HepG2 (cell line): ENCODE data around the gene TMPRSS11F. TPM values are rescaled to one million over a fixed set of nuclear protein-coding genes. Genes with fewer than 3 reads are reported as not detected.

Experiments used
- ATAC-seq: fragments of 200-7000 bp; cut with Tn5 transposase; 3 replicates; pipeline ENCODE4 v1.9.1; 2020; ENCODE audit warnings: mild to moderate bottlenecking, moderate library complexity
- BruUV-seq: library from RNA; stranded (reverse); fragments of 400-500 nt; replicated peaks from 2 replicates; lab custom pipeline; 2021; lab: Mats Ljungman, UMichigan
- CTCF ChIA-PET: fragments of 300-600 bp; formaldehyde crosslinking; extraction: SDS; loops from one replicate; lab custom pipeline; 2021; ENCODE audit warnings: low total read pairs, inconsistent platforms, low intra/inter-chr PET ratio; lab: Yijun Ruan, JAX
- POLR2A ChIA-PET: fragments of 350-600 bp; sonication (Branson Sonifier 250); formaldehyde crosslinking; loops from one replicate; lab custom pipeline; 2020; ENCODE audit warnings: antibody characterized with exemption, inconsistent platforms; lab: Yijun Ruan, JAX
- DNase-seq: peaks from one replicate; pipeline ENCODE4 v3.0.0-alpha.2; 2015; ENCODE audit warnings: low spot score
- FAIRE-seq: peaks from 3 replicates; lab custom pipeline; 2011; peaks lifted over from hg19 to GRCh38; lab: Jason Lieb, UNC
- H2AFZ ChIP-seq: one replicate; pipeline ENCODE4 v1.6.1; 2011; ENCODE audit warnings: low read length, inconsistent platforms
- H3K27ac ChIP-seq: fragments of 300-600 bp; 3 replicates; pipeline ENCODE4 v1.8.0; 2011; ENCODE audit warnings: mixed run types, mild to moderate bottlenecking, mixed read lengths, low read length, inconsistent platforms; ENCODE audit not compliant: insufficient read depth; ENCODE audit errors: extremely low read length
- H3K27me3 ChIP-seq, 2 experiments: fragments of 200-600 bp in 1 of 2; 2 replicates in 1 of 2; 3 replicates in 1 of 2; pipeline versions ENCODE4 v1.6.0 to v1.8.0; 2011; ENCODE audit warnings: low read length in 2 of 2, mild to moderate bottlenecking in 2 of 2, moderate library complexity in 2 of 2, inconsistent platforms in 1 of 2; ENCODE audit not compliant: insufficient read depth in 2 of 2, control insufficient read depth in 1 of 2
- H3K36me3 ChIP-seq, 2 experiments: fragments of 200-600 bp in 1 of 2; replicated peaks in 1 of 2; 2 replicates in 1 of 2; 3 replicates in 1 of 2; pipeline versions ENCODE4 v1.5.1 to v1.8.0; 2011; ENCODE audit warnings: low read length in 2 of 2, inconsistent platforms in 1 of 2; ENCODE audit not compliant: insufficient read depth in 2 of 2, control insufficient read depth in 1 of 2
- H3K4me1 ChIP-seq: 2 replicates; pipeline ENCODE4 v1.5.1; 2012; ENCODE audit warnings: low read length, inconsistent platforms; ENCODE audit not compliant: insufficient read depth
- H3K4me2 ChIP-seq: 2 replicates; pipeline ENCODE4 v1.6.0; 2011; ENCODE audit warnings: low read depth, low read length, inconsistent platforms
- H3K4me3 ChIP-seq, 3 experiments: fragments of 200-600 bp in 1 of 3; sonication (generic), shearing (Covaris generic) in 1 of 3; replicated peaks in 1 of 3; 2 replicates each; pipeline ENCODE4 v1.5.1; 2011 to 2016; ENCODE audit warnings: low read length in 3 of 3, inconsistent platforms in 2 of 3, low read depth in 2 of 3, mild to moderate bottlenecking in 2 of 3, control low read depth in 1 of 3, mixed read lengths in 1 of 3; ENCODE audit not compliant: insufficient read depth in 1 of 3
- H3K79me2 ChIP-seq: one replicate; pipeline ENCODE4 v1.6.1; 2011; ENCODE audit warnings: low read length, inconsistent platforms; ENCODE audit not compliant: insufficient read depth
- H3K9ac ChIP-seq: 2 replicates; pipeline ENCODE4 v1.6.0; 2011; ENCODE audit warnings: mild to moderate bottlenecking, low read depth, low read length, inconsistent platforms; ENCODE audit not compliant: insufficient read depth
- H3K9me3 ChIP-seq: 2 replicates; pipeline ENCODE4 v1.5.1; 2012; ENCODE audit warnings: mild to moderate bottlenecking, low read length
- H4K20me1 ChIP-seq: 2 replicates; pipeline ENCODE4 v1.6.0; 2011; ENCODE audit warnings: inconsistent platforms, mild to moderate bottlenecking, low read length, moderate library complexity; ENCODE audit not compliant: insufficient read depth
- ATF3 ChIP-seq: sonication (generic); formaldehyde crosslinking; IDR thresholded peaks from 2 replicates; pipeline ENCODE4 v1.4.0; 2020; ENCODE audit warnings: missing genetic modification reagents
- CENPX ChIP-seq: sonication (generic); formaldehyde crosslinking; IDR thresholded peaks from 2 replicates; pipeline ENCODE4 v1.9.0; 2021; ENCODE audit warnings: mild to moderate bottlenecking, missing genetic modification reagents, moderate library complexity
- in situ Hi-C: cut with HindIII; loops from 2 replicates; pipeline ENCODE4 v1.10.0; 2017; ENCODE audit warnings: low pct_unique_long_range_greater_than_20kb; ENCODE audit not compliant: extremely low pct_ligation_motif_present
- intact Hi-C: fragments of 100-400 bp; cut with micrococcal nuclease; formaldehyde crosslinking; loops from one replicate; pipeline ENCODE4 v1.10.0; 2022; ENCODE audit not compliant: unreplicated experiment
- polyA plus RNA-seq, 8 experiments: library from polyadenylated mRNA; depleted of rRNA in 3 of 8; stranded (reverse) in 7 of 8; unstranded in 1 of 8; fragments of >200 nt; fragmentation: Illumina TruSeq in 4 of 8; extraction: Trizol in 4 of 8; gene quantifications; 2 replicates each; pipeline versions ENCODE4 v1.2.1 to v1.2.3, GENCODE V29; 2011 to 2016; ENCODE audit warnings: low read depth in 4 of 8, missing spikeins in 1 of 8, mixed read lengths in 1 of 8; ENCODE audit not compliant: insufficient read depth in 1 of 8
- total RNA-seq, 5 experiments: library from RNA; depleted of rRNA; stranded (reverse); fragments of >200 nt; fragmentation: Illumina TruSeq; extraction: Trizol; gene quantifications; 2 replicates each; pipeline ENCODE4 v1.2.3, GENCODE V29; 2016; ENCODE audit warnings: low read depth in 1 of 5
- TF ChIP-seq, protein P1 (sequence below): IDR thresholded peaks from 2 replicates; pipeline ENCODE4 v1.4.0; 2020; ENCODE audit warnings: mild to moderate bottlenecking, missing genetic modification reagents
- TF ChIP-seq, protein P2 (sequence below): sonication (generic); formaldehyde crosslinking; IDR thresholded peaks from 2 replicates; pipeline ENCODE4 v1.8.0; 2022; ENCODE audit warnings: missing genetic modification reagents, low read depth, mild to moderate bottlenecking, borderline replicate concordance

The TMPRSS11F gene
- total and polyA plus RNA-seq, 2 of the 13 experiments (the other 11 are each of a cell fraction or from before 2014, with no cell fraction given) = not detected

DNA sequence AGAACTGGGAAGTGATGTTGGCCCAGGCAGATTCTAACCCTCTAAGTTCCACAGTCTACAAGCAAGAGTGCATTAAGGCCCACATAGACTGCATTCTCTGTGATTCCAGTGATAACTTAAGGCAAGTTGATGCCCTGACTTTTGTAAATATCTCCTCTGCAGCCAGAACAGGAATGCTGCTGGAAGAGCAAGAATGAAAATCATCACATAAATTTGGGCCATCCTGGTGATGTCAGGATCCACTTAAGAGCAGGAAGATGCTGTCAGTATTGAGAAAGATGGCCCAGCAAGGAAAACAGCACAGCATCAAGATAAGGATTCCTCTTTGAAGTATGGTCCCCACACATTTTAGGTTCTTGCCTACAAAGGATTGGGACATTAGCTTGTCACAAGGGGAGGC, 52.4 kb downstream of the TMPRSS11F start:
- in situ Hi-C loops = no loop called here
- no TSS peak for BruUV-seq
- no peak for FAIRE-seq
- POLR2A ChIA-PET = no interaction called here
- Histone ChIP-seq H3K4me2 (no peak overlapping the region), H3K9me3 (no peaks in the 10 kb centered on the region), H3K79me2 (no peaks in the 10 kb centered on the region), H3K27ac (no peak overlapping the region), H3K27me3 (no peaks in the 10 kb centered on the region), H4K20me1 (no peaks in the 10 kb centered on the region), H3K4me3 (no peak overlapping the region), H3K36me3 (no peaks in the 10 kb centered on the region), H3K9ac (no peak overlapping the region), H3K4me1 (no peaks in the 10 kb centered on the region), H2AFZ (no peak overlapping the region)
- CTCF ChIA-PET = no interaction called here
- no peak for DNase-seq
- intact Hi-C loops = no loop called here
- TF ChIP-seq, protein P1, sequence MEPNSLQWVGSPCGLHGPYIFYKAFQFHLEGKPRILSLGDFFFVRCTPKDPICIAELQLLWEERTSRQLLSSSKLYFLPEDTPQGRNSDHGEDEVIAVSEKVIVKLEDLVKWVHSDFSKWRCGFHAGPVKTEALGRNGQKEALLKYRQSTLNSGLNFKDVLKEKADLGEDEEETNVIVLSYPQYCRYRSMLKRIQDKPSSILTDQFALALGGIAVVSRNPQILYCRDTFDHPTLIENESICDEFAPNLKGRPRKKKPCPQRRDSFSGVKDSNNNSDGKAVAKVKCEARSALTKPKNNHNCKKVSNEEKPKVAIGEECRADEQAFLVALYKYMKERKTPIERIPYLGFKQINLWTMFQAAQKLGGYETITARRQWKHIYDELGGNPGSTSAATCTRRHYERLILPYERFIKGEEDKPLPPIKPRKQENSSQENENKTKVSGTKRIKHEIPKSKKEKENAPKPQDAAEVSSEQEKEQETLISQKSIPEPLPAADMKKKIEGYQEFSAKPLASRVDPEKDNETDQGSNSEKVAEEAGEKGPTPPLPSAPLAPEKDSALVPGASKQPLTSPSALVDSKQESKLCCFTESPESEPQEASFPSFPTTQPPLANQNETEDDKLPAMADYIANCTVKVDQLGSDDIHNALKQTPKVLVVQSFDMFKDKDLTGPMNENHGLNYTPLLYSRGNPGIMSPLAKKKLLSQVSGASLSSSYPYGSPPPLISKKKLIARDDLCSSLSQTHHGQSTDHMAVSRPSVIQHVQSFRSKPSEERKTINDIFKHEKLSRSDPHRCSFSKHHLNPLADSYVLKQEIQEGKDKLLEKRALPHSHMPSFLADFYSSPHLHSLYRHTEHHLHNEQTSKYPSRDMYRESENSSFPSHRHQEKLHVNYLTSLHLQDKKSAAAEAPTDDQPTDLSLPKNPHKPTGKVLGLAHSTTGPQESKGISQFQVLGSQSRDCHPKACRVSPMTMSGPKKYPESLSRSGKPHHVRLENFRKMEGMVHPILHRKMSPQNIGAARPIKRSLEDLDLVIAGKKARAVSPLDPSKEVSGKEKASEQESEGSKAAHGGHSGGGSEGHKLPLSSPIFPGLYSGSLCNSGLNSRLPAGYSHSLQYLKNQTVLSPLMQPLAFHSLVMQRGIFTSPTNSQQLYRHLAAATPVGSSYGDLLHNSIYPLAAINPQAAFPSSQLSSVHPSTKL = no peak
- TF ChIP-seq ATF3 (CRISPR knock-in tag) (no peak), CENPX (no peak)
- TF ChIP-seq, protein P2, sequence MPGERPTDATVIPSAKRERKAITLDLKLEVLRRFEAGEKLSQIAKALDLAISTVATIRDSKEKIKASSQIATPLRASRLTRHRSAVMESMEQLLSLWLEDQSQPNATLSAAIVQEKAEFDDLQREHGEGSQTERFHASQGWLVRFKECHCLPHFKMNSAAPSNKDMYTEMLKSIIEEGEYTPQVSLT = no peak
- ATAC-seq = no peak
